GM12874 (cell line): ENCODE measurements around the gene GTSE1.

Experiments
- CTCF ChIP-seq: IDR thresholded peaks from 2 replicates; pipeline ENCODE4 v1.5.1; 2011; ENCODE audit warnings: low read depth, mild to moderate bottlenecking, control low read depth, low read length, moderate library complexity; ENCODE audit not compliant: insufficient read depth

Gene GTSE1

GRCh38 chr22:46353483-46354105, 56.9 kb downstream of the GTSE1 start:
- TF ChIP-seq CTCF = no peak

- no peak for TF ChIP-seq CTCF
Observed at GRCh38 chr22:46354176-46354992, 57.7 kb downstream of the GTSE1 start.

- no peak for TF ChIP-seq CTCF
Observed at GRCh38 chr22:46354993-46355305, 58.3 kb downstream of the GTSE1 start.

GRCh38 chr22:46355369-46355995, 58.8 kb downstream of the GTSE1 start:
- TF ChIP-seq CTCF = peak; percentile 78

- no peak for TF ChIP-seq CTCF
Observed at GRCh38 chr22:46355996-46356471, 59.4 kb downstream of the GTSE1 start.

- TF ChIP-seq CTCF = no peak
Observed at GRCh38 chr22:46356496-46357480, 60.1 kb downstream of the GTSE1 start.
